Kidney capillary endothelial cell (primary cell): ENCODE data around the gene SLC22A23.

Experiments used
- DNase-seq: peaks from one replicate; pipeline ENCODE4 v3.0.0-alpha.2; 2018; ENCODE audit warnings: low spot score

The SLC22A23 gene

GRCh38 chr6:3331971-3332370, 124.9 kb downstream of the SLC22A23 start:
- DNase-seq: no peak

- DNase-seq: no peak
These were observed 125.4 kb downstream of the SLC22A23 start for GRCh38 chr6:3331494-3331893.

GRCh38 chr6:3330199-3330598, 126.7 kb downstream of the SLC22A23 start:
- no peak for DNase-seq

GRCh38 chr6:3329393-3330051, 127.3 kb downstream of the SLC22A23 start:
- no peak for DNase-seq

GRCh38 chr6:3328796-3329195, 128.1 kb downstream of the SLC22A23 start:
- DNase-seq: no peak

GRCh38 chr6:3328145-3328544, 128.7 kb downstream of the SLC22A23 start:
- no peak for DNase-seq

GRCh38 chr6:3327403-3327802, 129.4 kb downstream of the SLC22A23 start:
- no peak for DNase-seq

GRCh38 chr6:3326981-3327380, 129.9 kb downstream of the SLC22A23 start:
- DNase-seq: no peak

- DNase-seq: no peak
These were observed 130.5 kb downstream of the SLC22A23 start for GRCh38 chr6:3326184-3326971.

- peak; percentile 54 for DNase-seq
These were observed 131.6 kb downstream of the SLC22A23 start for GRCh38 chr6:3325210-3325609.

- DNase-seq: peak; percentile 99
These were observed 132.4 kb downstream of the SLC22A23 start for GRCh38 chr6:3324262-3324942.

- DNase-seq: peak; percentile 53
These were observed 133.1 kb downstream of the SLC22A23 start for GRCh38 chr6:3323696-3324261.

GRCh38 chr6:3323148-3323547, 133.7 kb downstream of the SLC22A23 start:
- DNase-seq: no peak

- no peak for DNase-seq
These were observed 134.4 kb downstream of the SLC22A23 start for GRCh38 chr6:3322366-3322890.

GRCh38 chr6:3321875-3322274, 135.0 kb downstream of the SLC22A23 start:
- no peak for DNase-seq

- DNase-seq: no peak
These were observed 135.8 kb downstream of the SLC22A23 start for GRCh38 chr6:3321042-3321441.

GRCh38 chr6:3320238-3320811, 136.5 kb downstream of the SLC22A23 start:
- DNase-seq: no peak

- no peak for DNase-seq
These were observed 137.1 kb downstream of the SLC22A23 start for GRCh38 chr6:3319610-3320200.

- no peak for DNase-seq
These were observed 137.9 kb downstream of the SLC22A23 start for GRCh38 chr6:3318821-3319540.

- DNase-seq: no peak
These were observed 138.6 kb downstream of the SLC22A23 start for GRCh38 chr6:3318226-3318625.

- no peak for DNase-seq
These were observed 139.1 kb downstream of the SLC22A23 start for GRCh38 chr6:3317741-3318211.
